CD14-positive monocyte (primary cell): Measurements from ENCODE around the gene TMC3. TPM values are rescaled to one million over a fixed set of nuclear protein-coding genes. Genes with fewer than 3 reads are reported as not detected.

Experiments used
- DNase-seq, 3 donors: peaks; one replicate each; pipeline ENCODE4 v3.0.0-alpha.2; 2011 to 2022
- H2AFZ ChIP-seq: 2 replicates; pipeline ENCODE4 v1.6.0; 2012; ENCODE audit warnings: mild to moderate bottlenecking, low read depth, low read length, inconsistent platforms; ENCODE audit not compliant: insufficient read depth, poor library complexity, severe bottlenecking
- H3K27ac ChIP-seq, 2 donors: 1 replicate in 1 of 2; 2 replicates in 1 of 2; pipeline ENCODE4 v1.5.1; 2012 to 2013; ENCODE audit warnings: low read length in 2 of 2, control low read depth in 1 of 2, inconsistent platforms in 1 of 2, low read depth in 1 of 2, mild to moderate bottlenecking in 1 of 2
- H3K27me3 ChIP-seq, 2 donors: one replicate each; pipeline versions ENCODE4 v1.6.0 to v1.6.1; 2011 to 2013; ENCODE audit warnings: low read length in 2 of 2; ENCODE audit not compliant: control insufficient read depth in 2 of 2, insufficient read depth in 2 of 2
- H3K36me3 ChIP-seq, 2 donors: replicated peaks in 1 of 2; 1 replicate in 1 of 2; 2 replicates in 1 of 2; pipeline versions ENCODE4 v1.5.1 to v1.6.1; 2012 to 2013; ENCODE audit warnings: low read length in 2 of 2, control low read depth in 1 of 2, inconsistent platforms in 1 of 2, mild to moderate bottlenecking in 1 of 2; ENCODE audit not compliant: insufficient read depth in 2 of 2, control insufficient read depth in 1 of 2
- H3K4me1 ChIP-seq, 2 donors: 1 replicate in 1 of 2; 2 replicates in 1 of 2; pipeline versions ENCODE4 v1.5.1 to v1.6.1; 2012 to 2013; ENCODE audit warnings: low read length in 2 of 2, control low read depth in 1 of 2, inconsistent platforms in 1 of 2, mild to moderate bottlenecking in 1 of 2, moderate library complexity in 1 of 2; ENCODE audit not compliant: insufficient read depth in 2 of 2, control insufficient read depth in 1 of 2
- H3K4me2 ChIP-seq: replicated peaks from 2 replicates; pipeline ENCODE3; 2012; ENCODE audit warnings: low read length, moderate library complexity, mild to moderate bottlenecking; ENCODE audit not compliant: poor library complexity, severe bottlenecking; ENCODE audit errors: extremely low read depth
- H3K4me3 ChIP-seq, 3 experiments: fragments of 200-600 bp in 1 of 3; sonication (generic) in 1 of 3; replicated peaks in 1 of 3; 1 replicate in 2 of 3; 2 replicates in 1 of 3; pipeline ENCODE4 v1.5.1; 2011 to 2013; ENCODE audit warnings: low read length in 3 of 3, mild to moderate bottlenecking in 3 of 3, control low read depth in 2 of 3, low read depth in 2 of 3, inconsistent platforms in 1 of 3, moderate library complexity in 1 of 3
- H3K79me2 ChIP-seq: 2 replicates; pipeline ENCODE4 v1.6.0; 2012; ENCODE audit warnings: mild to moderate bottlenecking, control low read depth, inconsistent platforms, low read length, moderate library complexity; ENCODE audit not compliant: insufficient read depth
- H3K9ac ChIP-seq: 2 replicates; pipeline ENCODE4 v1.6.0; 2017; ENCODE audit warnings: low read length, mild to moderate bottlenecking; ENCODE audit not compliant: insufficient read depth, poor library complexity, severe bottlenecking
- H3K9me3 ChIP-seq, 2 donors: replicated peaks in 1 of 2; 1 replicate in 1 of 2; 2 replicates in 1 of 2; pipeline versions ENCODE4 v1.5.1 to v1.6.1; 2012 to 2013; ENCODE audit warnings: low read length in 2 of 2, control low read depth in 1 of 2; ENCODE audit not compliant: control insufficient read depth in 1 of 2, insufficient read depth in 1 of 2
- H4K20me1 ChIP-seq: 2 replicates; pipeline ENCODE4 v1.6.0; 2012; ENCODE audit warnings: mild to moderate bottlenecking, low read length, control low read depth, moderate library complexity; ENCODE audit not compliant: insufficient read depth
- H3K27ac Mint-ChIP-seq, 7 donors: one replicate each; pipeline ENCODE4 v1.8.0; 2020; ENCODE audit warnings: mild to moderate bottlenecking in 7 of 7, mixed read lengths in 7 of 7, moderate library complexity in 6 of 7, inconsistent platforms in 2 of 7
- H3K27me3 Mint-ChIP-seq, 3 donors: one replicate each; pipeline ENCODE4 v1.8.0; 2021 to 2022; ENCODE audit warnings: low read depth in 3 of 3, mild to moderate bottlenecking in 3 of 3, mixed read lengths in 3 of 3, moderate library complexity in 3 of 3, inconsistent platforms in 1 of 3
- H3K36me3 Mint-ChIP-seq, 2 donors: one replicate each; pipeline ENCODE4 v1.8.0; 2020; ENCODE audit warnings: mixed read lengths in 2 of 2, inconsistent platforms in 1 of 2, mild to moderate bottlenecking in 1 of 2
- H3K4me1 Mint-ChIP-seq: one replicate; pipeline ENCODE4 v1.8.0; 2020; ENCODE audit warnings: mild to moderate bottlenecking, mixed read lengths
- H3K4me3 Mint-ChIP-seq, 2 donors: one replicate each; pipeline ENCODE4 v1.8.0; 2020; ENCODE audit warnings: mild to moderate bottlenecking in 2 of 2, mixed read lengths in 2 of 2, moderate library complexity in 1 of 2
- H3K9me3 Mint-ChIP-seq, 7 donors: one replicate each; pipeline ENCODE4 v1.8.0; 2020 to 2022; ENCODE audit warnings: mixed read lengths in 7 of 7, mild to moderate bottlenecking in 6 of 7, moderate library complexity in 6 of 7, inconsistent platforms in 2 of 7
- WGBS: methylation state at CpG from one replicate; pipeline ENCODE4 v1.1.5; 2013; ENCODE audit warnings: missing lambda C conversion rate; ENCODE audit not compliant: insufficient coverage; 5-methylcytosine and 5-hydroxymethylcytosine counted together
- intact Hi-C, 2 donors: fragments of 100-400 bp; cut with micrococcal nuclease; formaldehyde crosslinking; loops; one replicate each; pipeline versions ENCODE4 v1.15.0 to v1.15.1; 2023
- polyA plus RNA-seq, 3 donors: library from polyadenylated mRNA; depleted of rRNA in 1 of 3; unstranded in 2 of 3; stranded (reverse) in 1 of 3; fragments of 300-500 nt in 2 of 3; fragments of >200 nt in 1 of 3; fragmentation: Illumina TruSeq in 2 of 3; gene quantifications; 1 replicate in 2 of 3; 2 replicates in 1 of 3; pipeline ENCODE4 v1.2.3, GENCODE V29; 2012 to 2021
- TF ChIP-seq, protein P1 (sequence below): fragments of 200-600 bp; IDR thresholded peaks from one replicate; pipeline ENCODE4 v1.8.0; 2022; ENCODE audit warnings: antibody characterized with exemption, mild to moderate bottlenecking

The TMC3 gene
- polyA plus RNA-seq, 3 donors, result not detected

DNA sequence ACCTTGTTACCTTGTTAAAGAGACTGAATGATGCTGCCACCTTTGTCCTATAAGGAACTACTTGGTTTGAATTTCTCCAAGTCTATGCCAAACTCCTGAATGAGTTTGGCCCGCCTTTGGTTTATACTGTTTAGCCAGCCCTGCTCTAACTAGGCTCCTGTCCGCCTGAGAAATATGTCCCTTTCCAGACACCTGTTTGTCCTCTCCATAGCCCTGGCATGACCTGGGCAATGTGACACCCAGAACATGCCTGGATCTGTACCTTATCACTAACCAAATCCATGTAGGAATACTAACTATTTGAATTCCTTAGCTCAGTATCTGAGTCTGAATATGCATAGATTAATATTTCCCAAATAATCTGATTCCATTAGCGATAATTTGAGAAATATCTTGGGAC, 24.4 kb upstream of the TMC3 start:
- 91% methylated on average over 2 of the region's 3 CpGs for WGBS
- peaks cover 0 to 4% (median 0%) of the 10 kb centered on the region in 7 donors for H3K9me3 Mint-ChIP-seq
- H3K9ac ChIP-seq, result no peak overlapping the region
- no peak overlapping the region for H3K4me2 ChIP-seq
- H3K4me3 ChIP-seq, result no peak overlapping the region
- TF ChIP-seq, protein P1, sequence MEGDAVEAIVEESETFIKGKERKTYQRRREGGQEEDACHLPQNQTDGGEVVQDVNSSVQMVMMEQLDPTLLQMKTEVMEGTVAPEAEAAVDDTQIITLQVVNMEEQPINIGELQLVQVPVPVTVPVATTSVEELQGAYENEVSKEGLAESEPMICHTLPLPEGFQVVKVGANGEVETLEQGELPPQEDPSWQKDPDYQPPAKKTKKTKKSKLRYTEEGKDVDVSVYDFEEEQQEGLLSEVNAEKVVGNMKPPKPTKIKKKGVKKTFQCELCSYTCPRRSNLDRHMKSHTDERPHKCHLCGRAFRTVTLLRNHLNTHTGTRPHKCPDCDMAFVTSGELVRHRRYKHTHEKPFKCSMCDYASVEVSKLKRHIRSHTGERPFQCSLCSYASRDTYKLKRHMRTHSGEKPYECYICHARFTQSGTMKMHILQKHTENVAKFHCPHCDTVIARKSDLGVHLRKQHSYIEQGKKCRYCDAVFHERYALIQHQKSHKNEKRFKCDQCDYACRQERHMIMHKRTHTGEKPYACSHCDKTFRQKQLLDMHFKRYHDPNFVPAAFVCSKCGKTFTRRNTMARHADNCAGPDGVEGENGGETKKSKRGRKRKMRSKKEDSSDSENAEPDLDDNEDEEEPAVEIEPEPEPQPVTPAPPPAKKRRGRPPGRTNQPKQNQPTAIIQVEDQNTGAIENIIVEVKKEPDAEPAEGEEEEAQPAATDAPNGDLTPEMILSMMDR, result no peak
- H3K27ac Mint-ChIP-seq, result no peak overlapping the region
- H3K36me3 Mint-ChIP-seq, result no peaks in the 10 kb centered on the region
- intact Hi-C loops, result no loop called here
- peaks cover 2% of the 10 kb centered on the region for H3K4me1 Mint-ChIP-seq
- no peaks in the 10 kb centered on the region for H3K27me3 ChIP-seq
- H3K27ac ChIP-seq, result no peak overlapping the region
- no peak overlapping the region for H2AFZ ChIP-seq
- no peak for DNase-seq
- no peaks in the 10 kb centered on the region for H3K4me1 ChIP-seq
- H4K20me1 ChIP-seq, result no peaks in the 10 kb centered on the region
- H3K27me3 Mint-ChIP-seq, result peaks cover 0 to 1% (median 0%) of the 10 kb centered on the region in 3 donors
- H3K79me2 ChIP-seq, result no peaks in the 10 kb centered on the region
- H3K36me3 ChIP-seq, result no peaks in the 10 kb centered on the region
- H3K9me3 ChIP-seq, result no peaks in the 10 kb centered on the region
- no peak overlapping the region for H3K4me3 Mint-ChIP-seq

DNA sequence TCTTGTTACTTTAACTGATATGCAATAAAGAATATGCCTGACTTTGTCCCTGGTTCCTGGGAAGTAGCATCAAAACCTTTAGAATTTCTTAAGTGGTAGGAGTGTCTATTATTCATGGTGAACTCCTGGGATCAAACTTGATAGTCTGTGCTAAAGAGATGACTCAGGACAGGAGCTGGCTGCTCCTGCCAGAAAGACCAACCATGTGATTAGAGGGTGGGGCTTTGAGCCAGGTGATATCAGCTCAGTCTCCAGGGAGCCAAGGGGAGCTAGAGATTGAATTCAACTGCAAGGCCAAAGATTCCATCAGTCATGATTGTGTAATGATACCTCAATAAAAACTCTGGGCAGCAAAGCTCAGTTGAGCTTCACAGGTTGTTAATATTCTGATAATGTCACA, 20.6 kb upstream of the TMC3 start:
- TF ChIP-seq, protein P1, result no peak
- H3K36me3 Mint-ChIP-seq, result no peaks in the 10 kb centered on the region
- no peak for DNase-seq
- Histone ChIP-seq H3K79me2 (no peaks in the 10 kb centered on the region), H3K36me3 (no peaks in the 10 kb centered on the region), H3K9ac (no peak overlapping the region), H2AFZ (no peak overlapping the region), H3K27me3 (no peaks in the 10 kb centered on the region), H4K20me1 (no peaks in the 10 kb centered on the region), H3K4me3 (no peak overlapping the region), H3K9me3 (no peaks in the 10 kb centered on the region), H3K4me2 (no peak overlapping the region), H3K4me1 (no peaks in the 10 kb centered on the region), H3K27ac (no peak overlapping the region)
- H3K27me3 Mint-ChIP-seq, result peaks cover 0 to 2% (median 1%) of the 10 kb centered on the region in 3 donors
- H3K4me1 Mint-ChIP-seq, result peaks cover 2% of the 10 kb centered on the region
- H3K27ac Mint-ChIP-seq, result no peak overlapping the region
- no peak overlapping the region for H3K4me3 Mint-ChIP-seq
- H3K9me3 Mint-ChIP-seq, result peaks cover 0 to 2% (median 0%) of the 10 kb centered on the region in 7 donors
- intact Hi-C loops, result no loop called here
